Adrenal gland (tissue), 12 donors: ENCODE data around the gene MAP2K4. TPM values are rescaled to one million over a fixed set of nuclear protein-coding genes. Genes with fewer than 3 reads are reported as not detected.

Experiments used
- DNase-seq, 7 donors: peaks; one replicate each; pipeline ENCODE4 v3.0.0-alpha.2; 2019 to 2020
- H3K27ac ChIP-seq, 5 donors: fragments of 200-600 bp; sonication (generic) in 4 of 5; 1 replicate in 3 of 5; 2 replicates in 2 of 5; pipeline versions ENCODE4 v1.5.1 to v1.8.0; 2016 to 2020; ENCODE audit warnings: mild to moderate bottlenecking in 1 of 5
- H3K27me3 ChIP-seq: fragments of 200-600 bp; 2 replicates; pipeline ENCODE4 v1.8.0; 2021
- H3K36me3 ChIP-seq, 2 donors: fragments of 200-600 bp; replicated peaks in 1 of 2; 1 replicate in 1 of 2; 2 replicates in 1 of 2; pipeline versions ENCODE4 v1.5.1 to v1.8.0; 2018 to 2022
- H3K4me1 ChIP-seq, 2 donors: fragments of 200-600 bp; replicated peaks in 1 of 2; 1 replicate in 1 of 2; 2 replicates in 1 of 2; pipeline versions ENCODE4 v1.5.1 to v1.8.0; 2018 to 2021
- H3K4me3 ChIP-seq, 4 donors: fragments of 200-600 bp; sonication (generic) in 3 of 4; one replicate each; pipeline ENCODE4 v1.5.1; 2016 to 2018
- H3K9me3 ChIP-seq, 3 donors: fragments of 200-600 bp; sonication (generic) in 1 of 3; replicated peaks in 1 of 3; 1 replicate in 2 of 3; 2 replicates in 1 of 3; pipeline versions ENCODE4 v1.5.1 to v1.8.0; 2016 to 2021
- CTCF ChIP-seq, 6 experiments: fragments of 450-650 bp in 4 of 6; fragments of 200-600 bp in 2 of 6; sonication (generic) in 1 of 6; IDR thresholded peaks; 1 replicate in 5 of 6; 2 replicates in 1 of 6; pipeline versions ENCODE4 v1.5.1 to v1.8.0; 2016 to 2021; ENCODE audit warnings: antibody characterized with exemption in 6 of 6, mild to moderate bottlenecking in 2 of 6, moderate library complexity in 1 of 6
- POLR2A ChIP-seq, 2 donors: fragments of 450-650 bp; IDR thresholded peaks; one replicate each; pipeline ENCODE4 v1.6.1; 2017; ENCODE audit warnings: antibody characterized with exemption in 2 of 2, mild to moderate bottlenecking in 2 of 2, moderate library complexity in 1 of 2
- WGBS, 4 donors: extraction: QIAGEN DNeasy Blood & Tissue Kit in 2 of 4; methylation state at CpG; one replicate each; pipeline versions ENCODE4 v1.1.5 to v1.1.7; 2013 to 2017; 5-methylcytosine and 5-hydroxymethylcytosine counted together
- intact Hi-C, 2 donors: fragments of 100-400 bp; cut with DNase I; formaldehyde crosslinking; loops; one replicate each; pipeline versions ENCODE4 v1.14.1 to v1.15.0; 2022 to 2023
- polyA plus RNA-seq, 3 donors: library from polyadenylated mRNA; stranded (reverse); fragments of 200-250 nt in 2 of 3; fragments of 350-450 nt in 1 of 3; fragmentation: Illumina TruSeq in 1 of 3; extraction: RNeasy Lipid Tissue Mini Kit (QIAGEN cat#74804) in 1 of 3; gene quantifications; one replicate each; pipeline ENCODE4 v1.2.3, GENCODE V29; 2013 to 2014
- total RNA-seq, 9 donors: library from RNA; depleted of rRNA in 4 of 9; stranded (reverse); fragments of >200 nt in 4 of 9; fragments of 120-200 nt in 1 of 9; fragmentation: NEBNext Ultra II Directional in 1 of 9; extraction: Animal tissue kit (Norgen Biotek cat#: 25700) in 1 of 9; gene quantifications; one replicate each; pipeline versions ENCODE4 v1.1.0 to v1.2.4, GENCODE V29; 2013 to 2023
- donor health status: healthy with polysubstance abuse.
- donor health status: Bipolar disorder and iron deficiency.
- donor health status: DM: yes; HTN: yes; CAD: no.
- donor health status: DM: no; HTN: no; CAD: no.
- donor health status: DM: no; HTN: no; CAD: no.
- donor health status: DM: yes; HTN: yes; CAD: no.

MAP2K4 gene
- total and polyA plus RNA-seq, 12 donors, result 12.5 to 55.7 (median 32.0) TPM

GRCh38 chr17:12070561-12070960, 49.9 kb downstream of the MAP2K4 start:
- Histone ChIP-seq H3K4me3 (no peak overlapping the region), H3K4me1 (peaks cover 0 to 22% of the 10 kb centered on the region in 2 donors), H3K27me3 (no peaks in the 10 kb centered on the region), H3K27ac (no peak overlapping the region), H3K36me3 (no peaks in the 10 kb centered on the region), H3K9me3 (no peaks in the 10 kb centered on the region)
- intact Hi-C loops, result no loop called here
- no peak for TF ChIP-seq CTCF (IDR thresholded peaks at IDR 0.05)
- peak in 1 of 7 donors; percentile 14 for DNase-seq

- Histone ChIP-seq H3K4me1 (peaks cover 0 to 8% of the 10 kb centered on the region in 2 donors), H3K27me3 (no peaks in the 10 kb centered on the region), H3K36me3 (no peaks in the 10 kb centered on the region), H3K9me3 (no peaks in the 10 kb centered on the region), H3K27ac (no peak overlapping the region), H3K4me3 (no peak overlapping the region)
- no peak for DNase-seq
- 65 to 82% (median 81%) methylated on average over 3 of the region's 3 CpGs for WGBS, 4 donors
- intact Hi-C loops, result no loop called here
- TF ChIP-seq POLR2A (IDR thresholded peaks at IDR 0.05) (no peak), CTCF (IDR thresholded peaks at IDR 0.05) (no peak)
These were observed 53.7 kb downstream of the MAP2K4 start for GRCh38 chr17:12074346-12074745.

GRCh38 chr17:12077773-12078172, 57.1 kb downstream of the MAP2K4 start:
- H3K9me3 ChIP-seq, result no peaks in the 10 kb centered on the region
- TF ChIP-seq CTCF (IDR thresholded peaks at IDR 0.05) (no peak), POLR2A (IDR thresholded peaks at IDR 0.05) (no peak)
- no peaks in the 10 kb centered on the region for H3K36me3 ChIP-seq
- no peaks in the 10 kb centered on the region for H3K27me3 ChIP-seq
- intact Hi-C loops, result no loop called here
- no peak overlapping the region for H3K4me3 ChIP-seq
- DNase-seq, result no peak
- H3K27ac ChIP-seq, result no peak overlapping the region
- no peaks in the 10 kb centered on the region for H3K4me1 ChIP-seq
- WGBS, 4 donors, result 92 to 100% (median 97%) methylated on average over 2 of the region's 2 CpGs

GRCh38 chr17:12078791-12079190, 58.1 kb downstream of the MAP2K4 start:
- Histone ChIP-seq H3K27me3 (no peaks in the 10 kb centered on the region), H3K4me1 (no peaks in the 10 kb centered on the region), H3K9me3 (no peaks in the 10 kb centered on the region), H3K27ac (no peak overlapping the region), H3K36me3 (no peaks in the 10 kb centered on the region), H3K4me3 (no peak overlapping the region)
- WGBS, 4 donors, result 67 to 80% (median 77%) methylated on average over 2 of the region's 2 CpGs
- TF ChIP-seq POLR2A (IDR thresholded peaks at IDR 0.05) (no peak), CTCF (IDR thresholded peaks at IDR 0.05) (no peak)
- no peak for DNase-seq
- intact Hi-C loops, result no loop called here
